Stromal cell of bone marrow (primary cell): ENCODE results near the gene DBN1.

Experiments
- DNase-seq: peaks from one replicate; pipeline ENCODE4 v3.0.0-alpha.2; 2012; ENCODE audit warnings: low read depth

DBN1 gene

DNA sequence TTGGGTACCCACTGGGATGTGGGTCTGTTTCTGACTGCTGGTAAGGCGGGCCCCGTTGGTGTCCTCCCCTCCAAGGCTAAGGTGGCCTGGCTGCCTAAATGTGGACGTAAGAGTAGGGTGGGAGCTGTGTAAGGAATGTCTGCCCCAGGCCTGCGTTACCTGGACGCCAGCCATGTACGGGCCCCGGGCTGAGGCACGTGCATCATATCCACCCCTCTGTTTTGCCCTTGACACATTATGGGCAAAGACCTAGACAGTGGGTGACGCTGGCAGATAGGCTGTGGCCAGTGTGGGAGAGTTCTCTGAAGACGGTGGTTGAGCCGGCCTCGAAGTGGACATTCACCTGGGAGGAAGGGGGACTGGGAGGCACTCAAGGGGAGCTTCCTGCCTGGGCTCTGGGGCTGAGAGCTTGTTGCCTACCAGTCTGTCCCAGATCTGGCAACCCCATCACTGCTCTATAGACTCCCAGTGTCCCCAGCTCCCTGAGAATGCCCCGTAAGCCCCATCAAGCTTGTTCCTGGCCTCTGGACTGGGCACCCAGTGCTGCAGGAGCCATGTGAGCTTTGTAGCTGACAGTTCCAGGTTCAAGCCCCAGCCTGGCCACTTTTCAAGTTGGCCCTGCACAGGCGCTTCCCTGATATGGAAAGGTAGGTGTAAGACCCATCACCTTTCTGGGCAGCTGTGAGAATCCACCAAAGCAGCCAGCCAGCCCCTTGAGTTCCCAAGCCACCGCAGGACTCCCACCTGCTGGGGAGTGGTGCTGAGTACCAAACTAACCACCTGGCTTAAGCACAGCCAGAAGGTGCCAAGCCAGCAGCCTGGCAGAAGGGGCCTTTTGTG lies 30.1 kb downstream of the DBN1 start:
- no peak for DNase-seq

DNA sequence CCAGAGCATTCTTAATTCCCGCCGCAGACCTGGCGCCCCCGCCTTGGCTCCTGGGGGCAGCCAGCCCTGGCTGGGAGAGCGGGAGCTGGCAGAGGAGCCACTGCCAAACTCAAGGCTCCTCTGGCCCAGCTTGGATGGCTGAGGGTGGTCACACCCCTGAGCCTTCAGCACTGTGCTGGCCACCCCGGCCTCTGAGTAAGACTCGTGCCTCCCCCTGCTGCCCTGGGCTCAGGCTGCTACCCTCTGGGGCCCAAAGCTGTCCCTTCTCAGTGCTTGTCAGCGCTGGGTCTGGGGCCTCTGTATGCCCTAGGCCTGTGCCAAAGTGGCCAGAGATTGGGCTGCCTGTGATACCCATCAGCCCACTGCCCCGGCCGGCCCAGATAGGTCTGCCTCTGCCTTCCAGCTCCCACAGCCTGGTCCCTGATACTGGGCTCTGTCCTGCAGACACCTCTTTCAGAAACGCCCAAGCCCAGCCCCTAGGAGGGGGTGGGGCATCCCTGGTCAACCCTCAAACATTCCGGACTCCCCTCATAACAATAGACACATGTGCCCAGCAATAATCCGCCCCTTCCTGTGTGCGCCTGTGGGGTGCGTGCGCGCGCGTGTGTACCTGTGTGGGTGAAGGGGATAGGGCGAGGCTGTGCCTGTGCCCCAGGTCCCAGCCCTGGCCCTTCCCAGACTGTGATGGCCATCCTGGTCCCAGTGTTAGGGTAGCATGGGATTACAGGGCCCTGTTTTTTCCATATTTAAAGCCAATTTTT lies 31.2 kb downstream of the DBN1 start:
- no peak for DNase-seq

DNA sequence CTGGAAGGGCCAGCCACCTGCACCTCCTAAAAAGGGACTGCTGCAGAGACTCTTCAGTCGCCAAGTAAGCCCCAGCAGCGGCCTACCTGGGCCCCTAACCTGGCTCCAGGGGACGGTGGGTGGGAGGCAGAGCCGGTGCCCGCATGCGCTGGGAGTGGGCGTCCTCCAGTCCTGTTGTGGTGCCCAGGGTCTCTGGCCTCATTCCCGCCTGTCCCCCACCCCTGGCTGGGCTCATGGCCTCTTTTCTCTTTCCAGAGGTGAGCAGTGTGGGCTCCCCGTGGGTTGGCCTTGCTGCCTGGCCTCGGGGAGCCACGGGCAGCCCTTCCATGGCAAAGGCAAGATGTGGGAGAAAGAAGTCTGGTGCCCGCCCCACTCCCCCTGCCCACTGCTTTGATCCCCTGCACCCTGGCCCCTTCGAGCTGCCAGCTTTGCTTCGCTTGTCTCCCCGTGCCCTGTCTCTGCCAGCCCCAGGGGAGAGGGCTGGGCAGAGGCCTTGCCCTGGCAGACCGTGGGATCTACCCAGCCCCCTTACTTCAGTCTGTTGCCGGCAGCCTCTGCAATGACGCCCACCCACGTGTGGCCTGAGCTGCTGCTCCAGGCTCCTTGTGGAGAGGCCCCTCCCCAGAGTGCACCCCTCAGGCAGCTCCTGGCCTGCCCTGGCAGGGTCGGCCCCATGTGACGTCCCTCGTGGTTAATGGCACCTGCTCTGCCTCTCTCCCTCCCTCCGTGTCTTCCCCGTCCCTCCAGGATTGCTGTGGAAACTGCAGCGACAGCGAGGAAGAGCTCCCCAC lies 32.2 kb downstream of the DBN1 start:
- DNase-seq, result no peak

DNA sequence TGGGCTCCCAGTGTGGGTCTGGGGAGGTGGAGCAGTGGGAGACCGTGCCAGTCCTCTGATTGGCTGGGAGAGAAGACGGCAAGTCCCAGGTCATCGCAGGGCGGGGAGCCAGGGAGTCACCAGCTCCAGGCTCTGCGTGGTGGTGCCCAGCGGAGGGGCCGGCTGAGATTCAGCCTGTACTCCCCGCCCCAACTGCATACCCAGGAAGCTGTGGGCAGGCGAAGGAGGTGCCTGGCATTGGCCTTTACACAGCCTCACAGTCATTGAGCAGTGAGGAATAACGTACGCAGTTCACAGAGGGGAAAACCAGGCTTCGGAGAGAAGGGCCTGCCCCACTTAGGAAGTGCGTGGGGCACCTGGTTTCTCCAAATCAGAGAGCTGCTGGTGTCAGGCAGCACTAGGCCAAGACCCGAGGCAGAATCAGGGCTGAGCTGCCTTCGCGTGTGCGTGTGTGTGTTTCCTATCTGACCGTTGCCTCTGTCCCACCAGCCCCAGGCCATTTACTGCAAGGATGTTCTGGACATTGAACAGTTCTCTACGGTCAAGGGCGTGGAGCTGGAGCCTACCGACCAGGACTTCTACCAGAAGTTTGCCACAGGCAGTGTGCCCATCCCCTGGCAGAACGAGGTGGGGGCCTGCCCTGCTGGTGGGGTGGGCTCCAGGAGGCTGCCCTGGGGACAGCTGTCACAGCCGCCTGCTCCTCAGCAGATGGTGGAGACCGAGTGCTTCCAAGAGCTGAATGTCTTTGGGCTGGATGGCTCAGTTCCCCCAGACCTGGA lies 33.0 kb downstream of the DBN1 start:
- no peak for DNase-seq

DNA sequence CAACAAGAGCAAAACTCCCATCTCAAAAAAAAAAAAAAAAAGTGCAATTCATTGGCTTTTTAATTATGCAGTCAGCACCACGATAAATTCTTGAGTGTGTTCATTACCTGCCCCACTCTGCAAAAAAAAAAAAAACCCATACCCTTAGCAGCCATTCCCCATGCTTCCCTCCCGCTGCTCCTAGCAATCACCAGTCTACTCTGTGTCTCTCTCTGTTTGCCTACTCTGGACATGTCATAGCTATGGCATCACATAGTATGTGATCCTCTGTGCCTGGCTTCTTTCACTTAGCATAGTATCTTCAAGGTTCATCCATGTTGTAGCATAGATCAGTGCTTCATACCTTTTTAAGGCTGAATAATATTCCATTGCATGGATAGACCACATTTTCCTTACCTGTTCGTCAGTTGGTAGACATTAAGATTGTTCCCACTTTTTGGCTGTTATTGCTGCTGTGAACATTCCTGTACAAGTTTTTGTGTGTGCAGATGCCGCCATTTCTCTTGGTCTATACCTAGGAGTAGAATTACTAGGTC lies 33.8 kb downstream of the DBN1 start:
- DNase-seq, result no peak

DNA sequence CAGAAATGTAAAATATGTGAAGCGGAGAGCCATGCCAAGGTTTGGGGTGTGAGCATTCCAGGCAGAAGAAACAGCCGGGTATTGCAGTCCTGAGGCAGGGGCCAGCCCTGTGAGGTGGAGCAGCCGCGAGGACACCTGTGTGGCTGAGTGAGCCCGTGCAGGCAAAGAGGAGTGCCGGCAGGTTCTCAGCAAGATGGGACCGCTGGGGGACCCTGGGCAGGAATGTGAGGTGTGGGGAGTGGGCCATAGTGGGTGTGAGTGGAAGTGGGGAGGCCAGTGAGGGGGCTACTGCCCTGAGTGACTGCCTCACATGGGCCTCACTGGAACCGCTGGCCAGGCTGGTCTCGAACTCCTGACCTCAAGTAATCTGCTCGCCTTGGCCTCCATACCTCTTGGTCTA lies 35.0 kb downstream of the DBN1 start:
- DNase-seq, result no peak

DNA sequence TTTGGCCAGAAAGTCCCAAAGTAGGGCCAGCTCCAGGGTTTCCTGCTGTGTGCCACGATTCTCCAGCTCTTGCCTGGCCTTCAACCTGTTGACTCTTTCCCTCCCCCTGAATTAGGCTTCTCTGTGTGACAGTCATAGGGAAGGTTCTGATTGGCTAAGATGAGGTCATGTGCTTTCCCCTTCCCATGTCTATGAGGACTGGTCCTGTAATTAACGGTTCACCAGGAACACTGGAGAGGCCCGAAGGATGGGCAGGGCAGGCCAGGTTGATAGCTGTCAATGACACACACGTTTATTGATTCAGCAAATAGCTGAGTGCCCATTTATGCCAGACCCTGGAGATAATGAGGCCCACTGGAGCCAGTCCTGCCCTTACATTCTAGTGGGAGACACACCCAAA lies 35.8 kb downstream of the DBN1 start:
- no peak for DNase-seq

DNA sequence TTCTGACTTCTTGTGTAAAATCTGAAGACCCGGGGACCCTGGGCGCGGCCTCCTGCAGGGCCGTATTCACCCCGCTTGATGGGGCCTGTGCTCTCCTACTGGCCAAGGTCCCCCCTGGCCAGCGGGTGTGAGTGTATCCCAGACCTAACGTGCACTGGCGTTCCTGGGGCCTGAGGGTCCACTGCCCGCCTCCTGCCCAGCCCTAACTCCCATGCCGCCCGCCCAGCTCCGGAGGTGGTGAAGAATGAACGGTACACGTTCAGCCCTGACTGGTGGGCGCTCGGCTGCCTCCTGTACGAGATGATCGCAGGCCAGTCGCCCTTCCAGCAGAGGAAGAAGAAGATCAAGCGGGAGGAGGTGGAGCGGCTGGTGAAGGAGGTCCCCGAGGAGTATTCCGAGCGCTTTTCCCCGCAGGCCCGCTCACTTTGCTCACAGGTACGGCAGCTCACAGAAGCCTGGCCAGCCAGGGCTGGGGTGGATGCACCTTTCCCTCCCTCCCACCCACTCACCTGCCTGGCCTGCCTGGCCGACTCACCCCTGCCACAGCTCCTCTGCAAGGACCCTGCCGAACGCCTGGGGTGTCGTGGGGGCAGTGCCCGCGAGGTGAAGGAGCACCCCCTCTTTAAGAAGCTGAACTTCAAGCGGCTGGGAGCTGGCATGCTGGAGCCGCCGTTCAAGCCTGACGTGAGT lies 37.4 kb downstream of the DBN1 start:
- no peak for DNase-seq

DNA sequence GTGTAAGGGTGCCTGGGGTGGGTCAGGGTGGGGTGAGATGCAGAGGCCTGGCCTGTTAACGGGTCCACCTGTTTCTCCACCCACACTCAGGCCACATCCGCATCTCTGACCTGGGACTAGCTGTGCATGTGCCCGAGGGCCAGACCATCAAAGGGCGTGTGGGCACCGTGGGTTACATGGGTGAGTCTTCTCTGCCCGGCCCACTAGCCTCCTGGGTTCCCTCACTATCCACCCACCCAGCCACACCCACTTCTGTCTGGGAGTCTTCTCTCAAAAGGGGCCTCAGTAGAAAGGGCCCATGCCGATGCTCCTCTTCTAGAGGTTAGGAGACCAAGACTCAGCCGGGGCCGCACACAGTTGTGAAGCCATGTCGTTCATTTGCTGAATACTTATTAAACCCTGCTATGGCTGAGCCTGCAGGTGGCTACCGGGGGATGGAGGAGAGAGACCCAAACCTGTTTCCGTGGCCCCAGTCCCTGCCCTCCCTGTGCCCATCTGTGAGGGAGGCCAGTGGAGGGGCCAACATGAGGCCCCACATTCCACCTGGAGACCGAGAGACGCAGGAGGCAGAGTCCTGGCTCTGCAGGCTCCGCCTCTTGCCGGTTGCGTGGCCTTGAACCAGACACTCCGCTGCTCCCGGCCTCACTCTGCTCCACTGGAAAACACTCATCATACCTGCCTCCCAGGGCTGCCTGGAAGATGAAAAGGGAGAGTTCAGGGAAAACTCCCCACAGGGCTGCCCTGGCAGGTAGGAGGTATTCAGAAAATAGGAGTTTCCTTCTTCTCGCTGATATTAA lies 38.3 kb downstream of the DBN1 start:
- no peak for DNase-seq

DNA sequence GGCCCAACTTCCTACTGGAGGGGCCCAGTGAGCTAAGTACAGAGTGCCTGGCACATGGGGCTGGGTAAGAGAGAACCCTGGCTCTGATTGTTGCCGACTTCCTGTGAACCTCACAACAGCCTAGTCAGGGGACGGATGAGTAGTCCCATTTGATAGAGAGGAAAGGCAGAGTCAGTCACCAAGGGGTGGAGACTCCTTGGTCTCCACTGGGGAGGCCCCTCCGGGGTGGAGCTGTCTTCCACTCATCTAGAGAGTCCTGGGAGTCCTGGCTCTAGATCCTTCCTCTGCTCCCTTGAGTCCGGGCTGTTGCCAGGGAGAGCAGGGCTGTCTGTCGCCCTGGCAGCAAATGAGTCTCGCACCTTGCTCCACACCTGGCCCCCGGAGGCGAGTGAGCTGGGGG lies 39.0 kb downstream of the DBN1 start:
- DNase-seq, result no peak

DNA sequence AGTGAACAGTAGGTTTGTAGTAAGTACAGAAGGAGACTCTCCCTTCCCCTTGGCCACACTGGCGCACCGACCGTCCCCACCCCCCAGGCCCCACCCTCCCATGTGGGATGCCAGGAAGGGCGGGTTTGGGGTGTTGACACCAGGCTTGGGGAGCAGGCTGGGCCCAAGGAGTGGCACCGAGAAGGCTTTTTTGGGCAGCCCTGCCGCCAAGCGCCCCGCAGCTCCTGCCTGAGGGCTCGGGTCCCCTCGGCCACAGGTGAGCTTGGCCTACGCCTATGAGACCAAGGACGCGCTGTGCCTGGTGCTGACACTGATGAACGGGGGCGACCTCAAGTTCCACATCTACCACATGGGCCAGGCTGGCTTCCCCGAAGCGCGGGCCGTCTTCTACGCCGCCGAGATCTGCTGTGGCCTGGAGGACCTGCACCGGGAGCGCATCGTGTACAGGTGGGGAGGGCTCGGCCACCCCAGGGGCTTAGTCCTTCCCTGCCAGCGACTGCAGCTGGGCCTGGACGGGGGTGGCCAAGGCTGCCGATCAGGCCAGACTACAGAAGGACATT lies 39.7 kb downstream of the DBN1 start:
- DNase-seq, result no peak

DNA sequence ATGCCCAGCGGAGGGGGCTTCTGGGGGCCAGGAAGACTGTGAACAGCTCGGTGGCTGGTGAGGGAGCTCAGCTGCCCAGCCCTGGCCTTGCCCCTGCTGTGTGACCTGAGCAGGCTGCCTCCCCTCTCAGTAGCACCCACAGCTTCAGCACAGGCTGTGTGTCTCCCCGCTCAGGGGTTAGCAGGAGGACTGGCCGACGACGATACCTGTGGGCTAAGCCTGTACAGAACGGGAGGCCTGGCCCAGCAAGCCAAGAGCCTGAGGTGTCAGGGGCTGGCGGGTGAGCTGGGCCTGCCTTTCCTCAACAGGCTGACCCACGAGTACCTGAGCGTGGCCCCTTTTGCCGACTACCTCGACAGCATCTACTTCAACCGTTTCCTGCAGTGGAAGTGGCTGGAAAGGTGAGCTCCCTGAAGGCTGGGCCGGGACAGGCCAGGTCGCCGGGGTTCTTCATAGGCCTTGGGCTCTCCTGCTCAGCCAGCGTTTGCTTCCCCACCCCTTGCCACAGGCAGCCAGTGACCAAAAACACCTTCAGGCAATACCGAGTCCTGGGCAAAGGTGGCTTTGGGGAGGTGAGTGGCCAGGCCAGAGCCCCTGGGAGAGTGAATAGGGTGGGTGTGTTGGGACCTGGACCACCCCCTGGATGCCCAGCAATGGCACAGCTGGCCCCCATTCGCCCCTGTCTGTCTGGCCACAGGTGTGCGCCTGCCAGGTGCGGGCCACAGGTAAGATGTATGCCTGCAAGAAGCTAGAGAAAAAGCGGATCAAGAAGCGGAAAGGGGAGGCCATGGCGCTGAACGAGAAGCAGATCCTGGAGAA lies 40.4 kb downstream of the DBN1 start:
- DNase-seq, result no peak

DNA sequence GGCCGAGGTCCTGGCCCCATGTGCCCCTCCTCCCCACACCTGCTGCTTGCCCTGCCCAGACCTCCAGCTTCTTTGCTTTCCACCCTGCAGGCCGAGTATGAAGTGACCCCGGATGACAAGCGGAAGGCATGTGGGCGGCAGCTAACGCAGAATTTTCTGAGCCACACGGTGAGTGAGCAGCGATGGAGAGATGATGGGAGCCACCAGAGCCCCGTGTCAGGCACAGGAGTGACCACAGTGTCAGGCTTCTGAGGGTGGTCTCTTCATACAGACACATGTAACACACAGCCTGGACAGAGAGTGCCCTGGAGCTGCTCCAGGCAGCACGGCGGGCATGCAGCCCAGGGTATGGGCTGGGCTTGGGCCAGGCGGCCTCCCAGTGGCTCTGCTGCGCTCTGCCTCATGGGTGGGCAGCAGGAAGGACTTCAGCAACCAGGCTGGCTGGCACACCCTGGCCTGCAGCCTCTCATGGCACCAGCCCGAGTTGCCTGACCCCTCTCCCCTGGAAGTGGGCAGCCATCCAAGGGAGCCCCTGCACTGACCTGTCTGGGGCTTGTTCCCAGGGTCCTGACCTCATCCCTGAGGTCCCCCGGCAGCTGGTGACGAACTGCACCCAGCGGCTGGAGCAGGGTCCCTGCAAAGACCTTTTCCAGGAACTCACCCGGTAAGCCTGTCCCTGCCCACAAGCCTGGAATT lies 41.1 kb downstream of the DBN1 start:
- no peak for DNase-seq

DNA sequence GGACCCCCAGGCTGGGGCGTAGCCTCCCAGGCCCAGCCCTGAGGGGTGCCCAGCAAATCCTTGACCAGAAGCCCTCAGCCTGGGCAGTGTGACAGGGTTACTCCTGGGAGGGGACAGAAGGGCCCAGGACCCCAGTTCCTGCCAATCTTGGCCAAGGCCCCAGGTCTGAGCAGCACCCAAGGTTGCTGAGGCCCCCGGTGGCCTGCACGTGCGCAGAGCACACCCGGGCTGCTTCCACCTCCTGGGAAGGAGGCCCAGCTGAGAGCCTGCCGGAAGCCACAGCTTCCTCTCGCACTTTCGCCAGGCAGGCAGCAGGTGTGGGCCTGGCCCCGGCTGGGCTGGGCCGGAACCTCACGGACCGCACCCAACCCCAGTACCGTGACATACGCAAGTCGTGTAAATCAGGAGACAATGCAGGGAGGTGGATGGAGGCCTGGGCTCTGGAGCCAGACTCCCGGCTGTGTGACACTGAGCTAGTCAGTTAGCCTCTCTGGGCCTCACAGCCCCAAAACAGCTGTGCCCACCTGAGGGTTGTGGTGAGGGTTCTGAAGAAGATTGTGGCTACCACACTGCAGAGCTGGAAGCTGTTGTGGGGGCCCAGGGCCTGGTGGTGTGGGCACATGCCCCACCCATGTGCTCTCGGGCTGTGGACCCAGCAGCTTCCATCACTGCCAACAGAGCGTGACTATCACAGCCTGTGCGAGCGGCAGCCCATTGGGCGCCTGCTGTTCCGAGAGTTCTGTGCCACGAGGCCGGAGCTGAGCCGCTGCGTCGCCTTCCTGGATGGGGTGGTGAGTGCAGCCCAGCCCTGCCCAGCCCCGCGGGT lies 41.9 kb downstream of the DBN1 start:
- no peak for DNase-seq

DNA sequence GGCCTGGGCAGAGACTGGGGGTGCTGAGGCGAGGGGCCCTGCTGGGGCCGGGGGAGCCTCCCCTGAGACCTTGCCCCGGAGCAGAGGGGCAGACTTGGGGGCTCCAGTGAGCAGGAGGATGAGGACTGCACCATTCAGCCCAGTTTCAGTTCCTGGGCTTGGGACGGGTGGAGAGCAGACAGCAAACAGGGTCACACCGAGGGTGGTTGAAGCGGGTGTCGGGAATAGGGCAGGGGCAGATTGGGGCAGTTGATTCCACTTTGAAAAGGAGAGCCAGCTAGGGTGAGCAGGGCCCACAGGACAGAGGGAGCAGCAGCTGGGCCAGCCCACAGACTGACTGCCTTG lies 42.5 kb downstream of the DBN1 start:
- DNase-seq, result no peak

DNA sequence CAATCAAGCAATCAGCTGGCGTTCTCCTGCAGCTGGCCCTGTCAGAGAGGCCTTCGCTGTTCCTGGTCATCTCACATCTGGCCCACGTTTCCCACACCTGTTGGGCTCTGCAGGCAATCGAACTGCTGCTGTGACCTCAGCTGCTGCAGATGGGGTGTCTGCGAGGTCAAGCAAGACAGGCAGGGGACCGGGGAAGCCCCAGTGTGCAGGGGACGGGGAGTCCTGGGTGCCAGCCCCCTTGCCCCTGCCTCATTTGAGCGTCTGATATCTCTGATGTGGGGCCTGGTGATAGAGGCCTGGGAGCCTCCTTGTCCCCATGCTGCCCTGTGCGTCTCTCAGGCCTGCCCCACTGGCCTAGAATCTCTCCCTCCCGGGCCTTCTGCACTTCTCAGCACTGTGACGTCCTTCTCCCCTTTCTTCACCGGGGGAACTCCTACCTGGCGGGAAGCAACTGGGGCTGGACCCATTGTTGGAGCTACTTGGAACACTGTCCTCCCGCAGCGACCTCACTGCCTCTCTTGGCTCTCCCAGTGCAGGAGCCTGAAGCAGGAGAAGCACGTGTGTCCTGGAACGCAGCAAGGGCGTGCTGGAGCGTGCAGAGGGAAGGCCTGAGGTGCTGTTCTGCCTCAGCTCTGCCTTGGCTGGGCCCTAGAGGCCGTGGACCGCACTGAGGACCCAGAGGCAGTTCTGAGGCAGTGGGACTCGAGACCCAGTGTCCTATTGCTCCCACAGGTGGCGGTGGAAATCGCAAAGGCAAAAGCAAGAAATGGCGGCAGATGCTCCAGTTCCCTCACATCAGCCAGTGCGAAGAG lies 43.1 kb downstream of the DBN1 start:
- no peak for DNase-seq
